HCT116 (cell line): ENCODE data around the gene MTA3. TPM values are rescaled to one million over a fixed set of nuclear protein-coding genes. Genes with fewer than 3 reads are reported as not detected.

Source experiments
- ATAC-seq: fragments of 200-7000 bp; cut with Tn5 transposase; 2 replicates; pipeline ENCODE4 v1.9.1; 2020; ENCODE audit warnings: mild to moderate bottlenecking, moderate library complexity
- BruUV-seq: library from RNA; stranded (reverse); fragments of 400-500 nt; replicated peaks from 2 replicates; lab custom pipeline; 2021; lab: Mats Ljungman, UMichigan
- CTCF ChIA-PET: fragments of 300-600 bp; sonication (Branson Sonifier 250); formaldehyde crosslinking; loops from one replicate; lab custom pipeline; 2021; ENCODE audit warnings: antibody characterized with exemption; lab: Charles Lee
- POLR2A ChIA-PET: fragments of 300-600, 350-600 bp; sonication (Branson Sonifier 250); formaldehyde crosslinking; loops from one replicate; lab custom pipeline; 2021; ENCODE audit warnings: antibody characterized with exemption; lab: Charles Lee
- RAD21 ChIA-PET, 2 experiments: fragments of 300-600 bp; sonication (Branson Sonifier 250); formaldehyde crosslinking; loops; one replicate each; lab custom pipeline; 2023; ENCODE audit warnings: low total read pairs in 2 of 2; ENCODE audit not compliant: uncharacterized antibody in 2 of 2, unreplicated experiment in 2 of 2, low non-redundant PET in 1 of 2; lab: Charles Lee
- DNase-seq: peaks from one replicate; pipeline ENCODE4 v3.0.0-alpha.2; 2010; ENCODE audit warnings: low read depth, low spot score
- H2AFZ ChIP-seq: fragments of 200-600 bp; shearing (Covaris generic), sonication (generic); 2 replicates; pipeline ENCODE4 v1.6.1; 2017; ENCODE audit warnings: low read depth, mixed run types, mixed read lengths, antibody characterized with exemption, low read length; ENCODE audit not compliant: poor library complexity, severe bottlenecking
- H3K27ac ChIP-seq: 2 replicates; pipeline ENCODE4 v1.5.1; 2012; ENCODE audit warnings: low read depth, low read length
- H3K27me3 ChIP-seq: fragments of 200-600 bp; sonication (generic); 2 replicates; pipeline ENCODE4 v1.6.1; 2016; ENCODE audit warnings: mixed run types, low read length, mixed read lengths; ENCODE audit not compliant: insufficient read depth
- H3K36me3 ChIP-seq, 2 experiments: fragments of 200-500 bp in 1 of 2; fragments of 200-600 bp in 1 of 2; sonication (Bioruptor generic) in 1 of 2; sonication (generic) in 1 of 2; 2 replicates each; pipeline versions ENCODE4 v1.5.1 to v1.6.1; 2014 to 2016; ENCODE audit warnings: low read length in 2 of 2, inconsistent platforms in 1 of 2, mixed read lengths in 1 of 2, mixed run types in 1 of 2; ENCODE audit not compliant: insufficient read depth in 2 of 2, control insufficient read depth in 1 of 2
- H3K4me1 ChIP-seq, 2 experiments: fragments of 200-600 bp in 1 of 2; sonication (generic) in 1 of 2; 2 replicates each; pipeline versions ENCODE4 v1.5.1 to v1.6.1; 2012 to 2017; ENCODE audit warnings: low read length in 2 of 2, inconsistent platforms in 1 of 2, mild to moderate bottlenecking in 1 of 2, mixed read lengths in 1 of 2, mixed run types in 1 of 2, moderate library complexity in 1 of 2; ENCODE audit not compliant: insufficient read depth in 2 of 2, control insufficient read depth in 1 of 2
- H3K4me2 ChIP-seq: fragments of 200-600 bp; sonication (generic); 2 replicates; pipeline ENCODE4 v1.6.1; 2017; ENCODE audit warnings: mixed run types, low read length, mixed read lengths
- H3K4me3 ChIP-seq, 2 experiments: fragments of 200-600 bp in 1 of 2; sonication (generic) in 1 of 2; replicated peaks in 1 of 2; 2 replicates each; pipeline ENCODE4 v1.5.1; 2011 to 2016; ENCODE audit warnings: low read length in 2 of 2, control low read depth in 1 of 2, low read depth in 1 of 2, mild to moderate bottlenecking in 1 of 2, mixed read lengths in 1 of 2, mixed run types in 1 of 2
- H3K79me2 ChIP-seq: fragments of 200-600 bp; sonication (generic); 2 replicates; pipeline ENCODE4 v1.6.1; 2017; ENCODE audit warnings: mild to moderate bottlenecking, mixed run types, low read length, moderate library complexity, mixed read lengths; ENCODE audit not compliant: insufficient read depth
- H3K9ac ChIP-seq: fragments of 200-600 bp; sonication (generic); 2 replicates; pipeline ENCODE4 v1.6.1; 2016; ENCODE audit warnings: low read length, mixed read lengths
- H3K9me2 ChIP-seq: fragments of 200-600 bp; sonication (generic), shearing (Covaris generic); 2 replicates; pipeline ENCODE4 v1.6.1; 2017; ENCODE audit warnings: mixed run types, mild to moderate bottlenecking, moderate library complexity; ENCODE audit not compliant: insufficient read depth
- H3K9me3 ChIP-seq, 2 experiments: fragments of 200-500 bp in 1 of 2; fragments of 200-600 bp in 1 of 2; sonication (Bioruptor generic) in 1 of 2; sonication (generic) in 1 of 2; 2 replicates each; pipeline ENCODE4 v1.6.1; 2014 to 2017; ENCODE audit warnings: low read length in 2 of 2, mixed read lengths in 2 of 2, inconsistent platforms in 1 of 2, low read depth in 1 of 2, mild to moderate bottlenecking in 1 of 2, mixed run types in 1 of 2, moderate library complexity in 1 of 2; ENCODE audit not compliant: control insufficient read depth in 1 of 2, insufficient read depth in 1 of 2
- H4K20me1 ChIP-seq: fragments of 200-600 bp; sonication (generic), shearing (Covaris generic); 2 replicates; pipeline ENCODE4 v1.6.1; 2017; ENCODE audit warnings: mixed run types, mild to moderate bottlenecking, moderate library complexity; ENCODE audit not compliant: insufficient read depth
- CEBPB ChIP-seq: IDR thresholded peaks from 2 replicates; pipeline ENCODE4 v1.6.1; 2012; ENCODE audit warnings: low read depth
- EGR1 ChIP-seq: IDR thresholded peaks from 2 replicates; pipeline ENCODE4 v1.6.1; 2012; ENCODE audit warnings: low read depth
- ELF1 ChIP-seq: IDR thresholded peaks from 2 replicates; pipeline ENCODE4 v1.6.1; 2012; ENCODE audit warnings: low read depth, borderline replicate concordance
- EZH2 ChIP-seq: fragments of 200-600 bp; sonication (generic); IDR thresholded peaks from 2 replicates; pipeline ENCODE4 v1.6.1; 2017; ENCODE audit warnings: antibody characterized with exemption, mixed run types
- EZH2phosphoT487 ChIP-seq: fragments of 200-600 bp; IDR thresholded peaks from 2 replicates; pipeline ENCODE4 v1.6.1; 2018; ENCODE audit warnings: antibody characterized with exemption, borderline replicate concordance
- POLR2A ChIP-seq: IDR thresholded peaks from 2 replicates; pipeline ENCODE4 v1.7.0; 2011; ENCODE audit warnings: borderline replicate concordance; ENCODE audit not compliant: insufficient read depth, insufficient read length; ENCODE audit errors: extremely low read depth
- POLR2AphosphoS5 ChIP-seq: IDR thresholded peaks from 2 replicates; pipeline ENCODE4 v1.6.1; 2011; ENCODE audit warnings: mild to moderate bottlenecking, low read depth, low read length, moderate library complexity
- RAD21 ChIP-seq: IDR thresholded peaks from 2 replicates; pipeline ENCODE4 v1.6.1; 2012; ENCODE audit warnings: low read depth, mild to moderate bottlenecking
- SIN3A ChIP-seq: IDR thresholded peaks from 2 replicates; pipeline ENCODE4 v1.6.1; 2012; ENCODE audit warnings: low read depth
- SP1 ChIP-seq: IDR thresholded peaks from 2 replicates; pipeline ENCODE4 v1.6.1; 2012; ENCODE audit warnings: low read depth
- SRF ChIP-seq: IDR thresholded peaks from 2 replicates; pipeline ENCODE4 v1.6.1; 2012; ENCODE audit warnings: low read depth
- TCF7L2 ChIP-seq: IDR thresholded peaks from 2 replicates; pipeline ENCODE4 v1.7.0; 2011; ENCODE audit warnings: borderline replicate concordance, inconsistent platforms; ENCODE audit not compliant: insufficient read depth, insufficient read length; ENCODE audit errors: extremely low read depth
- YY1 ChIP-seq: IDR thresholded peaks from 2 replicates; pipeline ENCODE4 v1.6.1; 2011; ENCODE audit warnings: low read length, low read depth, moderate library complexity, mild to moderate bottlenecking; ENCODE audit not compliant: insufficient replicate concordance; ENCODE audit errors: extremely low read depth
- ZNF274 ChIP-seq: fragments of 200-500 bp; sonication (Bioruptor generic); IDR thresholded peaks from 2 replicates; pipeline ENCODE4 v1.6.1; 2014; ENCODE audit warnings: mild to moderate bottlenecking, low read depth, low read length, inconsistent platforms
- intact Hi-C: fragments of 100-400 bp; cut with micrococcal nuclease; formaldehyde crosslinking; loops from 2 replicates; pipeline ENCODE4 v1.10.0; 2022
- total RNA-seq: library from RNA; stranded (reverse); gene quantifications from one replicate; pipeline ENCODE4 v1.2.1, GENCODE V29; 2021; ENCODE audit not compliant: unreplicated experiment
- TF ChIP-seq, protein P1 (sequence below): IDR thresholded peaks from 2 replicates; pipeline ENCODE4 v1.6.1; 2012; ENCODE audit warnings: low read depth
- TF ChIP-seq, protein P2 (sequence below): IDR thresholded peaks from 2 replicates; pipeline ENCODE4 v1.6.1; 2012
- TF ChIP-seq, protein P3 (sequence below), 3 experiments: fragments of 200-600 bp in 1 of 3; sonication (generic) in 1 of 3; IDR thresholded peaks in 2 of 3; conservative IDR thresholded peaks in 1 of 3; 2 replicates each; pipeline ENCODE4 v1.5.1; 2012 to 2017; ENCODE audit warnings: low read depth in 2 of 3, low read length in 2 of 3, antibody characterized with exemption in 1 of 3, borderline replicate concordance in 1 of 3, control low read depth in 1 of 3, mild to moderate bottlenecking in 1 of 3, mixed read lengths in 1 of 3, mixed run types in 1 of 3, moderate library complexity in 1 of 3; ENCODE audit not compliant: insufficient read depth in 1 of 3
- TF ChIP-seq, protein P4 (sequence below): IDR thresholded peaks from 2 replicates; pipeline ENCODE4 v1.6.1; 2012

The MTA3 gene
- total RNA-seq, 1 experiment from 2014 or later, result 46.3 TPM

DNA sequence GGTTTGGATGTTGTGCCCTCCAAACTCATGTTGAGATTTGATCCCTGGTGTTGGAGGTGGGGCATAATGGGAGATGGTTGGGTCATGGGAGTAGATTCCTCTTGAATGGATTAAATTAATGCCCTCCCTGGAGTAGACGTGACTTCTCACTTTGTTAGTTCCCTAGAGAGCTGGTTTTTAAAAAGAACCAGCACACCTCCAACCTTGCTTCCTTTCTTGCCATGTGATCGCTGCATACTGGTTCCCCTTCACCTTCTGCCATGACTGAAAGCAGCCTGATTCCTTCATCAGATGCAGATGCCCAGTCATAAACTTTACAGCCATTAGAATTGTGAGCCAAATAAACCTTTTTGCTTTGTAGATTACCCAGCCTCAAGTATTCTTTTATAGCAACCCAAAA lies 21.7 kb downstream of the MTA3 start:
- Histone ChIP-seq H3K27me3 (no peaks in the 10 kb centered on the region), H3K79me2 (peaks cover 4% of the 10 kb centered on the region; the same call in 1 of the 2 replicates), H3K27ac (no peak overlapping the region), H3K9ac (no peak overlapping the region), H3K4me2 (no peak overlapping the region), H4K20me1 (no peaks in the 10 kb centered on the region), H3K36me3 (no peaks in the 10 kb centered on the region), H3K9me2 (no peaks in the 10 kb centered on the region), H3K4me3 (no peak overlapping the region), H3K9me3 (no peaks in the 10 kb centered on the region), H3K4me1 (no peaks in the 10 kb centered on the region), H2AFZ (no peak overlapping the region)
- ChIA-PET RAD21 (no interaction called here), POLR2A (no interaction called here), CTCF (no interaction called here)
- no TSS peak for BruUV-seq
- intact Hi-C loops, result no loop called here
- ATAC-seq (no peak), DNase-seq (no peak)
- TF ChIP-seq, protein P1, sequence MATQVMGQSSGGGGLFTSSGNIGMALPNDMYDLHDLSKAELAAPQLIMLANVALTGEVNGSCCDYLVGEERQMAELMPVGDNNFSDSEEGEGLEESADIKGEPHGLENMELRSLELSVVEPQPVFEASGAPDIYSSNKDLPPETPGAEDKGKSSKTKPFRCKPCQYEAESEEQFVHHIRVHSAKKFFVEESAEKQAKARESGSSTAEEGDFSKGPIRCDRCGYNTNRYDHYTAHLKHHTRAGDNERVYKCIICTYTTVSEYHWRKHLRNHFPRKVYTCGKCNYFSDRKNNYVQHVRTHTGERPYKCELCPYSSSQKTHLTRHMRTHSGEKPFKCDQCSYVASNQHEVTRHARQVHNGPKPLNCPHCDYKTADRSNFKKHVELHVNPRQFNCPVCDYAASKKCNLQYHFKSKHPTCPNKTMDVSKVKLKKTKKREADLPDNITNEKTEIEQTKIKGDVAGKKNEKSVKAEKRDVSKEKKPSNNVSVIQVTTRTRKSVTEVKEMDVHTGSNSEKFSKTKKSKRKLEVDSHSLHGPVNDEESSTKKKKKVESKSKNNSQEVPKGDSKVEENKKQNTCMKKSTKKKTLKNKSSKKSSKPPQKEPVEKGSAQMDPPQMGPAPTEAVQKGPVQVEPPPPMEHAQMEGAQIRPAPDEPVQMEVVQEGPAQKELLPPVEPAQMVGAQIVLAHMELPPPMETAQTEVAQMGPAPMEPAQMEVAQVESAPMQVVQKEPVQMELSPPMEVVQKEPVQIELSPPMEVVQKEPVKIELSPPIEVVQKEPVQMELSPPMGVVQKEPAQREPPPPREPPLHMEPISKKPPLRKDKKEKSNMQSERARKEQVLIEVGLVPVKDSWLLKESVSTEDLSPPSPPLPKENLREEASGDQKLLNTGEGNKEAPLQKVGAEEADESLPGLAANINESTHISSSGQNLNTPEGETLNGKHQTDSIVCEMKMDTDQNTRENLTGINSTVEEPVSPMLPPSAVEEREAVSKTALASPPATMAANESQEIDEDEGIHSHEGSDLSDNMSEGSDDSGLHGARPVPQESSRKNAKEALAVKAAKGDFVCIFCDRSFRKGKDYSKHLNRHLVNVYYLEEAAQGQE, result no peak
- TF ChIP-seq EZH2phosphoT487, result no peak
- TF ChIP-seq YY1, result no peak
- TF ChIP-seq, protein P2, sequence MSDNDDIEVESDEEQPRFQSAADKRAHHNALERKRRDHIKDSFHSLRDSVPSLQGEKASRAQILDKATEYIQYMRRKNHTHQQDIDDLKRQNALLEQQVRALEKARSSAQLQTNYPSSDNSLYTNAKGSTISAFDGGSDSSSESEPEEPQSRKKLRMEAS, result no peak
- TF ChIP-seq, protein P3, sequence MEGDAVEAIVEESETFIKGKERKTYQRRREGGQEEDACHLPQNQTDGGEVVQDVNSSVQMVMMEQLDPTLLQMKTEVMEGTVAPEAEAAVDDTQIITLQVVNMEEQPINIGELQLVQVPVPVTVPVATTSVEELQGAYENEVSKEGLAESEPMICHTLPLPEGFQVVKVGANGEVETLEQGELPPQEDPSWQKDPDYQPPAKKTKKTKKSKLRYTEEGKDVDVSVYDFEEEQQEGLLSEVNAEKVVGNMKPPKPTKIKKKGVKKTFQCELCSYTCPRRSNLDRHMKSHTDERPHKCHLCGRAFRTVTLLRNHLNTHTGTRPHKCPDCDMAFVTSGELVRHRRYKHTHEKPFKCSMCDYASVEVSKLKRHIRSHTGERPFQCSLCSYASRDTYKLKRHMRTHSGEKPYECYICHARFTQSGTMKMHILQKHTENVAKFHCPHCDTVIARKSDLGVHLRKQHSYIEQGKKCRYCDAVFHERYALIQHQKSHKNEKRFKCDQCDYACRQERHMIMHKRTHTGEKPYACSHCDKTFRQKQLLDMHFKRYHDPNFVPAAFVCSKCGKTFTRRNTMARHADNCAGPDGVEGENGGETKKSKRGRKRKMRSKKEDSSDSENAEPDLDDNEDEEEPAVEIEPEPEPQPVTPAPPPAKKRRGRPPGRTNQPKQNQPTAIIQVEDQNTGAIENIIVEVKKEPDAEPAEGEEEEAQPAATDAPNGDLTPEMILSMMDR (IDR thresholded peaks at IDR 0.05 in 2 of 3, conservative IDR thresholded peaks at IDR 0.05 in 1 of 3; ENCODE audit: borderline replicate concordance in 1 of 3, insufficient read depth in 1 of 3, low read depth in 2 of 3, low read length in 2 of 3), result no peak
- no peak for TF ChIP-seq POLR2A
- no peak for TF ChIP-seq ZNF274
- TF ChIP-seq ELF1, result no peak
- TF ChIP-seq SP1, result no peak
- no peak for TF ChIP-seq CEBPB
- TF ChIP-seq, protein P4, sequence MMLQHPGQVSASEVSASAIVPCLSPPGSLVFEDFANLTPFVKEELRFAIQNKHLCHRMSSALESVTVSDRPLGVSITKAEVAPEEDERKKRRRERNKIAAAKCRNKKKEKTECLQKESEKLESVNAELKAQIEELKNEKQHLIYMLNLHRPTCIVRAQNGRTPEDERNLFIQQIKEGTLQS, result no peak
- no peak for TF ChIP-seq SIN3A
- TF ChIP-seq EZH2, result no peak
- no peak for TF ChIP-seq POLR2AphosphoS5
- no peak for TF ChIP-seq SRF
- TF ChIP-seq RAD21, result no peak
- no peak for TF ChIP-seq TCF7L2
- TF ChIP-seq EGR1, result no peak
